Tibial artery (tissue), 4 donors: Measurements from ENCODE around the gene KLHL3.
"Not testable (repeated sequence)": the region's sequence is repeated elsewhere in the genome, so short reads cannot be mapped to it uniquely, and the experiment has no call there.

Experiments used
- DNase-seq, 2 donors: peaks; one replicate each; pipeline ENCODE4 v3.0.0-alpha.2; 2019
- H3K27ac ChIP-seq, 2 donors: fragments of 200-600 bp; sonication (generic) in 1 of 2; 1 replicate in 1 of 2; 2 replicates in 1 of 2; pipeline ENCODE4 v1.5.1; 2018 to 2019; ENCODE audit warnings: mild to moderate bottlenecking in 1 of 2
- H3K27me3 ChIP-seq, 2 donors: fragments of 200-600 bp; sonication (generic) in 1 of 2; one replicate each; pipeline versions ENCODE4 v1.5.1 to v1.6.0; 2016 to 2019
- H3K36me3 ChIP-seq, 3 donors: fragments of 200-600 bp; sonication (generic) in 2 of 3; one replicate each; pipeline ENCODE4 v1.5.1; 2016 to 2019; ENCODE audit warnings: mild to moderate bottlenecking in 2 of 3
- H3K4me1 ChIP-seq, 4 donors: fragments of 200-600 bp; sonication (generic) in 2 of 4; 1 replicate in 3 of 4; 2 replicates in 1 of 4; pipeline ENCODE4 v1.5.1; 2016 to 2019
- H3K4me3 ChIP-seq, 2 donors: fragments of 200-600 bp; sonication (generic) in 1 of 2; 1 replicate in 1 of 2; 2 replicates in 1 of 2; pipeline ENCODE4 v1.5.1; 2018 to 2019; ENCODE audit warnings: mild to moderate bottlenecking in 2 of 2
- H3K9me3 ChIP-seq, 3 donors: fragments of 200-600 bp; sonication (generic) in 1 of 3; one replicate each; pipeline ENCODE4 v1.5.1; 2016 to 2019
- CTCF ChIP-seq, 2 experiments: fragments of 200-600 bp in 1 of 2; fragments of 450-650 bp in 1 of 2; IDR thresholded peaks; one replicate each; pipeline ENCODE4 v1.5.1; 2017 to 2019; ENCODE audit warnings: antibody characterized with exemption in 2 of 2, mild to moderate bottlenecking in 1 of 2, moderate library complexity in 1 of 2
- intact Hi-C: fragments of 100-400 bp; cut with DNase I; formaldehyde crosslinking; loops from one replicate; pipeline ENCODE4 v1.15.0; 2023; ENCODE audit warnings: low total_unique reads

Gene KLHL3, protein sequence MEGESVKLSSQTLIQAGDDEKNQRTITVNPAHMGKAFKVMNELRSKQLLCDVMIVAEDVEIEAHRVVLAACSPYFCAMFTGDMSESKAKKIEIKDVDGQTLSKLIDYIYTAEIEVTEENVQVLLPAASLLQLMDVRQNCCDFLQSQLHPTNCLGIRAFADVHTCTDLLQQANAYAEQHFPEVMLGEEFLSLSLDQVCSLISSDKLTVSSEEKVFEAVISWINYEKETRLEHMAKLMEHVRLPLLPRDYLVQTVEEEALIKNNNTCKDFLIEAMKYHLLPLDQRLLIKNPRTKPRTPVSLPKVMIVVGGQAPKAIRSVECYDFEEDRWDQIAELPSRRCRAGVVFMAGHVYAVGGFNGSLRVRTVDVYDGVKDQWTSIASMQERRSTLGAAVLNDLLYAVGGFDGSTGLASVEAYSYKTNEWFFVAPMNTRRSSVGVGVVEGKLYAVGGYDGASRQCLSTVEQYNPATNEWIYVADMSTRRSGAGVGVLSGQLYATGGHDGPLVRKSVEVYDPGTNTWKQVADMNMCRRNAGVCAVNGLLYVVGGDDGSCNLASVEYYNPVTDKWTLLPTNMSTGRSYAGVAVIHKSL

GRCh38 chr5:137735555-137736284 is at the start of gene KLHL3:
Gene KLHL3, minus strand, starts transcription at chr5:137736089. Its CDS starts 443 bp downstream, at chr5:137735646.
- peak; percentile 23 to 29 for TF ChIP-seq CTCF (IDR thresholded peaks at IDR 0.05)
- Histone ChIP-seq H3K4me1 (peaks cover 0 to 17% (median 12%) of the 10 kb centered on the region in 4 donors), H3K36me3 (no peaks in the 10 kb centered on the region), H3K9me3 (no peaks in the 10 kb centered on the region), H3K27ac (peak within 1 kb of the TSS; percentile 51), H3K27me3 (no peaks in the 10 kb centered on the region), H3K4me3 (peak within 1 kb of the TSS; percentile 46 to 55)
- intact Hi-C loops: no loop called here
- peak; percentile 21 to 67 for DNase-seq

- intact Hi-C loops: loop anchor here (5.0 kb wide), 1 partner anchor 1221 kb away; no protein-coding TSS in a partner anchor
- DNase-seq: no peak
- TF ChIP-seq CTCF (IDR thresholded peaks at IDR 0.05): no peak
- Histone ChIP-seq H3K27me3 (no peaks in the 10 kb centered on the region), H3K4me3 (no peak overlapping the region), H3K36me3 (no peaks in the 10 kb centered on the region), H3K27ac (no peak overlapping the region), H3K9me3 (no peaks in the 10 kb centered on the region), H3K4me1 (no peaks in the 10 kb centered on the region)
Measured at GRCh38 chr5:137782984-137783536, 47.2 kb upstream of the KLHL3 start.

- TF ChIP-seq CTCF (IDR thresholded peaks at IDR 0.05): no peak
- H3K9me3 ChIP-seq: no peaks in the 10 kb centered on the region
- intact Hi-C loops: loop anchor here (5.0 kb wide), 1 partner anchor 1220 kb away; no protein-coding TSS in a partner anchor
- no peak overlapping the region for H3K4me3 ChIP-seq
- H3K36me3 ChIP-seq: no peaks in the 10 kb centered on the region
- H3K27ac ChIP-seq: no peak overlapping the region
- DNase-seq: no peak
- no peaks in the 10 kb centered on the region for H3K4me1 ChIP-seq
- H3K27me3 ChIP-seq: no peaks in the 10 kb centered on the region
Measured at GRCh38 chr5:137782055-137782454, 46.2 kb upstream of the KLHL3 start.

DNA sequence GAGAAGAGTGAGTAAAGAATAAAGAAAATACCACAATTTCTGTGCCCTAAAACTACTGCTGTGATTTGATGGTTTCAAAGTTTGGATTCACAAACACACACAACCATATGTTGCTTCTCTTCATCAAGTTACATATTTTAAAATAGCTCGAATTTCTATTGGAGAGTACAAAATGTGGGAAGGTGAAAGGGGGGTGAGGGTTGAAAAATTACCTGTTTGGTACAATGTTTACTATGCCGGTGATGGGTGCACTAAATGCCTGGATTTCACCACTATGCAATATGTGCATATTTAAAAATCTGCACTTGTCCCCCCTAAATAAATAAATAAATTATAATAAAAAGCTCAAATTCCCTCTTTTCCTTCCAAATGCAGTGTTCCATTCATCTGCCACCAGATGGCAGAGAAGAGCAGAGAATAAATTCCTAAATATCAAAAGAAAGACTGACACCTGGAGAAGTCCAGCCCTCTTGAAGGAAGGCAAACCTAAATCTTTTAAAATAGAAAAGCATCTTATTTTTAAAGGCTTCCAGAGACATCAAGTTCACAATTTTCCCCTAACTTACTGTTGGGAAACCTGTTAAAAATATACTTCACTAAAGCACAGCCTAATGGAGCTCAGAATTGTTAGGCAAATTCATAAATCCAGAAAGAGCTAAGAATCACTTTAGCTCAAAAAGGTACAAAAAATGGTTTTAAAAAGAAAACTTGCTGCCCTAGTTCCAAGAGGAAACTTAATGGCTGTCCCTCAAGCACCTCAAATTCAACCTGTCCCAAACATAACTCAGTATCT is 43.1 kb upstream of the KLHL3 start:
- Histone ChIP-seq H3K4me3 (no peak overlapping the region), H3K27ac (no peak overlapping the region), H3K4me1 (no peaks in the 10 kb centered on the region), H3K9me3 (no peaks in the 10 kb centered on the region), H3K36me3 (no peaks in the 10 kb centered on the region), H3K27me3 (no peaks in the 10 kb centered on the region)
- intact Hi-C loops: loop anchor here (5.0 kb wide), 1 partner anchor 353 kb away; no protein-coding TSS in a partner anchor
- no peak for DNase-seq
- peak; percentile 75 to 82 for TF ChIP-seq CTCF (IDR thresholded peaks at IDR 0.05)

GRCh38 chr5:137767937-137768336 is 32.0 kb upstream of the KLHL3 start:
- DNase-seq, H3K4me1 ChIP-seq, H3K4me3 ChIP-seq, H3K27me3 ChIP-seq, H3K27ac ChIP-seq, intact Hi-C loops, H3K36me3 ChIP-seq: not testable (repeated sequence)
- peaks cover 0 to 19% (median 0%) of the 10 kb centered on the region in 3 donors for H3K9me3 ChIP-seq
